Gastrocnemius medialis (tissue), 4 donors: ENCODE data around the gene RTTN. TPM values are rescaled to one million over a fixed set of nuclear protein-coding genes. Genes with fewer than 3 reads are reported as not detected.

Experiments used
- ATAC-seq, 2 donors: fragments of 150-250 bp; one replicate each; pipeline ENCODE4 v1.9.1; 2016
- DNase-seq, 2 donors: peaks; one replicate each; pipeline ENCODE4 v3.0.0-alpha.2; 2019
- H3K27ac ChIP-seq, 4 donors: fragments of 200-600 bp; sonication (generic); 1 replicate in 1 of 4; 2 replicates in 3 of 4; pipeline ENCODE4 v1.5.1; 2016 to 2018; ENCODE audit warnings: mild to moderate bottlenecking in 2 of 4, moderate library complexity in 1 of 4
- H3K27me3 ChIP-seq, 3 donors: fragments of 200-600 bp; sonication (generic) in 2 of 3; 1 replicate in 1 of 3; 2 replicates in 2 of 3; pipeline versions ENCODE4 v1.5.1 to v1.6.0; 2016 to 2019; ENCODE audit warnings: mild to moderate bottlenecking in 1 of 3, moderate library complexity in 1 of 3
- H3K36me3 ChIP-seq, 2 donors: fragments of 200-600 bp; sonication (generic) in 1 of 2; one replicate each; pipeline ENCODE4 v1.5.1; 2017 to 2018
- H3K4me1 ChIP-seq, 2 donors: fragments of 200-600 bp; sonication (generic) in 1 of 2; one replicate each; pipeline ENCODE4 v1.5.1; 2016 to 2017; ENCODE audit warnings: mild to moderate bottlenecking in 2 of 2
- H3K4me3 ChIP-seq, 4 donors: fragments of 200-600 bp; sonication (generic) in 3 of 4; 1 replicate in 1 of 4; 2 replicates in 3 of 4; pipeline ENCODE4 v1.5.1; 2016 to 2019; ENCODE audit warnings: mild to moderate bottlenecking in 2 of 4
- H3K9me3 ChIP-seq, 3 donors: fragments of 200-600 bp; sonication (generic) in 2 of 3; 1 replicate in 1 of 3; 2 replicates in 2 of 3; pipeline ENCODE4 v1.5.1; 2016 to 2019
- POLR2A ChIP-seq, 2 donors: fragments of 450-650 bp; IDR thresholded peaks; one replicate each; pipeline ENCODE4 v1.6.1; 2017; ENCODE audit warnings: antibody characterized with exemption in 2 of 2, mild to moderate bottlenecking in 2 of 2, moderate library complexity in 2 of 2
- in situ Hi-C, 4 donors: fragments of 200-750 bp; cut with MboI; loops; one replicate each; pipeline versions ENCODE4 v1.15.0 to v1.8.0; 2017; ENCODE audit warnings: low sequenced_read_pairs in 4 of 4
- intact Hi-C: fragments of 100-400 bp; cut with DNase I; formaldehyde crosslinking; loops from one replicate; pipeline ENCODE4 v1.15.1; 2023; ENCODE audit warnings: low total_unique reads
- total RNA-seq, 4 donors: library from RNA; depleted of rRNA; stranded (reverse); fragments of >200 nt; gene quantifications; one replicate each; pipeline versions ENCODE4 v1.1.0 to v1.2.3, GENCODE V29; 2016
- TF ChIP-seq, protein P1 (sequence below), 5 experiments: fragments of 450-650 bp in 3 of 5; fragments of 200-600 bp in 2 of 5; sonication (generic) in 2 of 5; IDR thresholded peaks in 4 of 5; conservative IDR thresholded peaks in 1 of 5; 1 replicate in 4 of 5; 2 replicates in 1 of 5; pipeline ENCODE4 v1.5.1; 2016 to 2019; ENCODE audit warnings: antibody characterized with exemption in 5 of 5, mild to moderate bottlenecking in 3 of 5, moderate library complexity in 3 of 5

Gene RTTN
- total RNA-seq, 4 donors from 2014 or later = 3.2 to 9.7 (median 4.9) TPM

DNA sequence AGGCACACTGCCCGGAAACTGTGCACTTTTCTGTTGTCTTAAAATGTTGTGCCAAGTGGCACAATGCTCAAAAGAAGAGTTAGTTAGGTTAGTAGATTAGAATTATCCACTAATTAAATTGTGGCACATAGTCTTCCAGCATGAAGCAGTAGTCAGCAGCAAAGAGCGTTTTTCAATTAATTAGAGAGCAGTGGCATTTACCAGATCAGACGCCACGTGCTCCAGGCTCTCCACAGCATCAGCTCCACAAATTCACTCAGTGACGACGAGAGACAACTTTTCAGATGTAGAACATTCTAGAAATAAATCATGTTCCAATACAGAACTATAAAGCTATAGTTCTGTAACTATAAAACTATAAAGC is 16.4 kb upstream of the RTTN start:
- intact Hi-C loops = no loop called here
- no peak for ATAC-seq

DNA sequence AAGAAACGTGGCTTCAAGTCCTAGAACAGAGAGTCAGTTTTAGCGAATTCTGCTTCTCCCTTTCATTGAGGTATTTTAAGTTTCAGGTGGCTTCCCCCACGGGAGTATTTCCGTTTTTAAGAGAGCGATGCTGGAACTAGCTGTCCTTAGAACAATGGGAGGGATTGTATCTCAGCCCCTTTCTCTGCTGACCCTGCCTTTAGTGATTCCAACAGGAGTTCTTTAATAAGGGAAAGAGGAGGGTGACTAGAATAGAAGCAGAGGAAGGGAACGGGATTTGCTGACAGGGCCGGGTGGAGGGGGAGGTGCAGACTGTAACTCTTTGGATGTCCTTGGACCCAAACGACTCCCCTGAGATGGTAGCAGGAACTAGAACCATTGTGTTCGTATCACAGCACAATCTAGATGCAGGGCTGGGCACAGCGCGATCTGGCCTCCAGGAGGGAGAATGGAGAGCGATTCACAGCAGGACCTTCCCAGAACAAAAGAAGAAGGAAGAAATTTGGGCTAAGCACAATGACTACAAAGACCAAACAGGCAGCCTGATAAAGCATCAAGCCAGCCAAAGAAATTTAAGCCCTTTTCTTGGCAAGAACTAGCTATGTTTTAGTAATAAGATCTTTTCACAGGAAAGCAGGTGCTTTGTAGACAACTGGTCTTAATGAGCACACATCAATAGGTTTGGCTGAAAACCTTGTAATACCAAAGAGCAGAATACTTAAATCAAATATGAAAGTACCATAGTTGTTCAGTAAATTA is 15.8 kb upstream of the RTTN start:
- no peaks in the 10 kb centered on the region for H3K9me3 ChIP-seq
- no peak for TF ChIP-seq POLR2A (IDR thresholded peaks at IDR 0.05)
- TF ChIP-seq, protein P1, sequence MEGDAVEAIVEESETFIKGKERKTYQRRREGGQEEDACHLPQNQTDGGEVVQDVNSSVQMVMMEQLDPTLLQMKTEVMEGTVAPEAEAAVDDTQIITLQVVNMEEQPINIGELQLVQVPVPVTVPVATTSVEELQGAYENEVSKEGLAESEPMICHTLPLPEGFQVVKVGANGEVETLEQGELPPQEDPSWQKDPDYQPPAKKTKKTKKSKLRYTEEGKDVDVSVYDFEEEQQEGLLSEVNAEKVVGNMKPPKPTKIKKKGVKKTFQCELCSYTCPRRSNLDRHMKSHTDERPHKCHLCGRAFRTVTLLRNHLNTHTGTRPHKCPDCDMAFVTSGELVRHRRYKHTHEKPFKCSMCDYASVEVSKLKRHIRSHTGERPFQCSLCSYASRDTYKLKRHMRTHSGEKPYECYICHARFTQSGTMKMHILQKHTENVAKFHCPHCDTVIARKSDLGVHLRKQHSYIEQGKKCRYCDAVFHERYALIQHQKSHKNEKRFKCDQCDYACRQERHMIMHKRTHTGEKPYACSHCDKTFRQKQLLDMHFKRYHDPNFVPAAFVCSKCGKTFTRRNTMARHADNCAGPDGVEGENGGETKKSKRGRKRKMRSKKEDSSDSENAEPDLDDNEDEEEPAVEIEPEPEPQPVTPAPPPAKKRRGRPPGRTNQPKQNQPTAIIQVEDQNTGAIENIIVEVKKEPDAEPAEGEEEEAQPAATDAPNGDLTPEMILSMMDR (IDR thresholded peaks at IDR 0.05 in 4 of 5, conservative IDR thresholded peaks at IDR 0.05 in 1 of 5) = no peak
- intact Hi-C loops (no loop called here), in situ Hi-C loops (no loop called here)
- ATAC-seq (peak; percentile 79 to 81), DNase-seq (no peak)
- peak overlapping the region in 3 of 4 donors; percentile 25 to 74 (median 50) for H3K27ac ChIP-seq
- peaks cover 11 to 16% of the 10 kb centered on the region in 2 donors for H3K4me1 ChIP-seq
- no peaks in the 10 kb centered on the region for H3K36me3 ChIP-seq
- H3K4me3 ChIP-seq = peak overlapping the region; percentile 27 to 61 (median 36)
- no peaks in the 10 kb centered on the region for H3K27me3 ChIP-seq

More for the DNA sequence above, 16.4 kb upstream of the RTTN start:
- no peaks in the 10 kb centered on the region for H3K36me3 ChIP-seq
- peak overlapping the region in 3 of 4 donors; percentile 30 to 61 (median 41) for H3K4me3 ChIP-seq
- no peak for DNase-seq
- H3K27ac ChIP-seq = peak overlapping the region in 2 of 4 donors; percentile 50 to 74
- in situ Hi-C loops = no loop called here
- no peaks in the 10 kb centered on the region for H3K9me3 ChIP-seq
- H3K4me1 ChIP-seq = peaks cover 11 to 16% of the 10 kb centered on the region in 2 donors
- TF ChIP-seq, protein P1 (IDR thresholded peaks at IDR 0.05 in 4 of 5, conservative IDR thresholded peaks at IDR 0.05 in 1 of 5) = no peak
- no peak for TF ChIP-seq POLR2A (IDR thresholded peaks at IDR 0.05)
- no peaks in the 10 kb centered on the region for H3K27me3 ChIP-seq

DNA sequence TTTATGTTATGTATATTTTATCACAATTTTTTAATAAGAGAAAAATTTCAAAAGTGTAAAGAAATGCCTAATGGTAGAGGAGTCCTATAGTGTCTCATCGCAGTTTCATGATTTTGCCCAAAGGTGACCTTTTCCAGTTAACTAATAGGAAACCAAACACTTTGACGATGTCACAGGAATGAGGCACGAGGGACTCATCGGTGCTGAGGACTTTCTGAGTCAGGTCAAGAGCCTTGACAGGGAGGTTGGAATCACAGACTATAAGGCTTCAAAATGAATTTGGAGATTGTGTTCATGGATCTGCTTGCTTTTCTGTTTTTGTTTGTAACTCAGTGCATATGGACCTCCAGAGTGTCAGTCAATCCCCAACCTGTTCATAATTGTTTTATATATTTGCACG is 15.1 kb upstream of the RTTN start:
- ATAC-seq (peak; percentile 50 to 68), DNase-seq (no peak)
- H3K27ac ChIP-seq = peak overlapping the region in 2 of 4 donors; percentile 50 to 74
- no peak for TF ChIP-seq POLR2A (IDR thresholded peaks at IDR 0.05)
- TF ChIP-seq, protein P1 (IDR thresholded peaks at IDR 0.05 in 4 of 5, conservative IDR thresholded peaks at IDR 0.05 in 1 of 5) = no peak
- no peaks in the 10 kb centered on the region for H3K9me3 ChIP-seq
- peak overlapping the region in 2 of 4 donors; percentile 41 to 61 for H3K4me3 ChIP-seq
- in situ Hi-C loops = no loop called here
- no peaks in the 10 kb centered on the region for H3K27me3 ChIP-seq
- intact Hi-C loops = no loop called here
- peaks cover 11 to 16% of the 10 kb centered on the region in 2 donors for H3K4me1 ChIP-seq
- no peaks in the 10 kb centered on the region for H3K36me3 ChIP-seq

DNA sequence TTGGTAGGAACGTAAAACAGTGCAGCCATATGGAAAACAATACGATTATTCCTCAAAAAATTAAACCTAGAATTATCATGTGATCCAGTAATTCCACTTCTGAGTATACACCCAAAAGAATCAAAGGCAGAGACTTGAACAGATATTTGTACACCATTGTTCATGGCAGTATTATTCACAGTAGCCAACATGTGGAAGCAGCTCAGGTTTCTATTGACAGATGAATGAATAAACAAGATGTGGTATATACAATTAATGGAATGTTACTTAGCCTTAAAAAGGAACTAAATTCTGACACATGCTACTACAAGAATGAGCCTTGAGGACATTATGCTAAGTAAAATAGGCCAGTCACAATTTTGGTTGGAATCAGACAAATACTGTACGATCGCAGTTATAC is 14.2 kb upstream of the RTTN start:
- Histone ChIP-seq H3K4me1 (peaks cover 11 to 16% of the 10 kb centered on the region in 2 donors), H3K27ac (no peak overlapping the region), H3K9me3 (no peaks in the 10 kb centered on the region), H3K4me3 (no peak overlapping the region), H3K36me3 (no peaks in the 10 kb centered on the region), H3K27me3 (no peaks in the 10 kb centered on the region)
- intact Hi-C loops (no loop called here), in situ Hi-C loops (no loop called here)
- DNase-seq = no peak
- ATAC-seq = no peak
- TF ChIP-seq, protein P1 (IDR thresholded peaks at IDR 0.05 in 4 of 5, conservative IDR thresholded peaks at IDR 0.05 in 1 of 5) = no peak
- no peak for TF ChIP-seq POLR2A (IDR thresholded peaks at IDR 0.05)
